Measurements from ENCODE around the gene ROR1. TPM values are rescaled to one million over a fixed set of nuclear protein-coding genes. Genes with fewer than 3 reads are reported as not detected.

The ROR1 gene
- polyA plus RNA-seq, 1 experiment, result 7.1 TPM

DNA sequence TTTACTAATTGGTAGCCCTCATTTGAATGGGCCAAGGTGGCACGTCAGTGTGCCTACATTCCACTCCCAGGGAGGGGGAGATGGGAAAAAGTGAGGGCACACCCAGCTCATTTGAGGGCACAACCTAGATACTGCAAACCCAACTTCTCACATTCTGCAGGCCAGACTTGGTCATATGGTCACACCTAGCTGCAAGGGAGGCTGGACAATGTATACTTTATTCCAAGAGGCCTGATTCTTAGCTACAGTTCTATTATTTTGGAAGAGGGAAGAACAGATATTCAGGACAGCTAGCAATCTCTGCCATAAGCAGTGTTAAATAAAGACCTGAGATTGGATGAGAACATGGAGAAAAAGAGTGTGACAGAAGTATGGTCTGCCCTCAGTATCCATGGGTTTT is 180.4 kb downstream of the ROR1 start:
- Histone ChIP-seq H3K27me3 (ENCODE audit: control insufficient read depth, insufficient read depth, low read length) (no peaks in the 10 kb centered on the region), H3K9me3 (ENCODE audit: control insufficient read depth, insufficient read depth, low read length) (no peaks in the 10 kb centered on the region; the same call in 1 of the 2 replicates), H3K27ac (ENCODE audit: low read depth, low read length) (no peak overlapping the region), H3K4me3 (ENCODE audit: low read depth, low read length) (no peak overlapping the region)
- TF ChIP-seq, protein P1, sequence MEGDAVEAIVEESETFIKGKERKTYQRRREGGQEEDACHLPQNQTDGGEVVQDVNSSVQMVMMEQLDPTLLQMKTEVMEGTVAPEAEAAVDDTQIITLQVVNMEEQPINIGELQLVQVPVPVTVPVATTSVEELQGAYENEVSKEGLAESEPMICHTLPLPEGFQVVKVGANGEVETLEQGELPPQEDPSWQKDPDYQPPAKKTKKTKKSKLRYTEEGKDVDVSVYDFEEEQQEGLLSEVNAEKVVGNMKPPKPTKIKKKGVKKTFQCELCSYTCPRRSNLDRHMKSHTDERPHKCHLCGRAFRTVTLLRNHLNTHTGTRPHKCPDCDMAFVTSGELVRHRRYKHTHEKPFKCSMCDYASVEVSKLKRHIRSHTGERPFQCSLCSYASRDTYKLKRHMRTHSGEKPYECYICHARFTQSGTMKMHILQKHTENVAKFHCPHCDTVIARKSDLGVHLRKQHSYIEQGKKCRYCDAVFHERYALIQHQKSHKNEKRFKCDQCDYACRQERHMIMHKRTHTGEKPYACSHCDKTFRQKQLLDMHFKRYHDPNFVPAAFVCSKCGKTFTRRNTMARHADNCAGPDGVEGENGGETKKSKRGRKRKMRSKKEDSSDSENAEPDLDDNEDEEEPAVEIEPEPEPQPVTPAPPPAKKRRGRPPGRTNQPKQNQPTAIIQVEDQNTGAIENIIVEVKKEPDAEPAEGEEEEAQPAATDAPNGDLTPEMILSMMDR (IDR thresholded peaks at IDR 0.05; ENCODE audit: low read depth, low read length), result no peak
- ChIA-PET POLR2A (no interaction called here), CTCF (no interaction called here)
- DNase-seq (ENCODE audit: low read depth, low spot score), result no peak

- TF ChIP-seq, protein P1 (IDR thresholded peaks at IDR 0.05; ENCODE audit: low read depth, low read length), result no peak
- Histone ChIP-seq H3K9me3 (ENCODE audit: control insufficient read depth, insufficient read depth, low read length) (no peaks in the 10 kb centered on the region; the same call in 1 of the 2 replicates), H3K4me3 (ENCODE audit: low read depth, low read length) (no peak overlapping the region), H3K27ac (ENCODE audit: low read depth, low read length) (no peak overlapping the region), H3K27me3 (ENCODE audit: control insufficient read depth, insufficient read depth, low read length) (no peaks in the 10 kb centered on the region)
- DNase-seq (ENCODE audit: low read depth, low spot score), result no peak
- ChIA-PET POLR2A (no interaction called here), CTCF (interaction anchor here (0.8 kb wide), 1 partner anchor 38 kb away, joined by 3 read pairs; no protein-coding TSS in a partner anchor)
Measured at GRCh38 chr1:63955370-63956145, 181.7 kb downstream of the ROR1 start.

GRCh38 chr1:63958556-63958955 is 184.7 kb downstream of the ROR1 start:
- ChIA-PET POLR2A (no interaction called here), CTCF (interaction anchor here (0.6 kb wide), 1 partner anchor 487 kb away, joined by 3 read pairs; no protein-coding TSS in a partner anchor)
- H3K27ac ChIP-seq (ENCODE audit: low read depth, low read length), result no peak overlapping the region
- H3K4me3 ChIP-seq (ENCODE audit: low read depth, low read length), result no peak overlapping the region
- TF ChIP-seq, protein P1 (IDR thresholded peaks at IDR 0.05; ENCODE audit: low read depth, low read length), result no peak
- no peak for DNase-seq (ENCODE audit: low read depth, low spot score)
- no peaks in the 10 kb centered on the region for H3K27me3 ChIP-seq (ENCODE audit: control insufficient read depth, insufficient read depth, low read length)
- no peaks in the 10 kb centered on the region; the same call in 1 of the 2 replicates for H3K9me3 ChIP-seq (ENCODE audit: control insufficient read depth, insufficient read depth, low read length)

DNA sequence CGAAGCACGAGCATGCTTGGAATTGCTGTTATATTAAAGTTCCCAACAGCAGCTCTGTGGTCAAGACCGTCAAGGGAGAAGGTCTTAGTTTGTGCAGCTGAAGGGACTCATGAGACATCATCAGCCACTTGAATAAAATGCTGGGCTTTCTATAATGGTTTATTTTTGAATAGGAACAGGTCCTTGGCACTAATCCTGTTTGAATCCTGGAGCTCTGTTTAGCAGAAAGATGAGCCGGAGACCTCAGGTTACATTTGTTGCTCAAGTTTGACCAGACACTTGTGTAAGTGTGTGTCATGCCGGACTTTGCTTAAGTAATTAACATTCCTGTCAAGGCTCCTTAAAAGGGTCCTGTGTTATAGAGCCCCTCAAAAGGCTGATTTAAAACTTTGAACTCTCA is 186.5 kb downstream of the ROR1 start:
- H3K4me3 ChIP-seq (ENCODE audit: low read depth, low read length), result no peak overlapping the region
- no peaks in the 10 kb centered on the region for H3K27me3 ChIP-seq (ENCODE audit: control insufficient read depth, insufficient read depth, low read length)
- TF ChIP-seq, protein P1 (IDR thresholded peaks at IDR 0.05; ENCODE audit: low read depth, low read length), result no peak
- no peak for DNase-seq (ENCODE audit: low read depth, low spot score)
- POLR2A ChIA-PET, result no interaction called here
- H3K27ac ChIP-seq (ENCODE audit: low read depth, low read length), result no peak overlapping the region
- no peaks in the 10 kb centered on the region for H3K9me3 ChIP-seq (ENCODE audit: control insufficient read depth, insufficient read depth, low read length)
- CTCF ChIA-PET, result no interaction called here

- no peak overlapping the region for H3K4me3 ChIP-seq (ENCODE audit: low read depth, low read length)
- POLR2A ChIA-PET, result no interaction called here
- H3K27me3 ChIP-seq (ENCODE audit: control insufficient read depth, insufficient read depth, low read length), result no peaks in the 10 kb centered on the region
- CTCF ChIA-PET, result no interaction called here
- H3K27ac ChIP-seq (ENCODE audit: low read depth, low read length), result no peak overlapping the region
- TF ChIP-seq, protein P1 (IDR thresholded peaks at IDR 0.05; ENCODE audit: low read depth, low read length), result no peak
- DNase-seq (ENCODE audit: low read depth, low spot score), result no peak
- no peaks in the 10 kb centered on the region for H3K9me3 ChIP-seq (ENCODE audit: control insufficient read depth, insufficient read depth, low read length)
Measured at GRCh38 chr1:63966016-63966415, 192.2 kb downstream of the ROR1 start.
